Activated CD4-positive, alpha-beta T cell treated with anti-CD3 and anti-CD28 coated beads, Interleukin-2, amount 50 U/mL, for 48 hours (primary cell): ENCODE results near the gene NXN.
"Not testable (repeated sequence)": the region's sequence is repeated elsewhere in the genome, so short reads cannot be mapped to it uniquely, and the experiment has no call there.

Source experiments
- DNase-seq, 2 experiments: peaks; one replicate each; pipeline ENCODE4 v3.0.0-alpha.2; 2020

Gene NXN

GRCh38 chr17:791829-792228 is 187.7 kb downstream of the NXN start:
- no peak for DNase-seq

- not testable (repeated sequence) for DNase-seq
Observed at GRCh38 chr17:790874-791247, 188.7 kb downstream of the NXN start.

- DNase-seq: not testable (repeated sequence)
Observed at GRCh38 chr17:789931-790873, 189.4 kb downstream of the NXN start.

- DNase-seq: no peak
Observed at GRCh38 chr17:789160-789840, 190.3 kb downstream of the NXN start.

- no peak for DNase-seq
Observed at GRCh38 chr17:788551-788950, 191.0 kb downstream of the NXN start.

- no peak for DNase-seq
Observed at GRCh38 chr17:787641-788221, 191.8 kb downstream of the NXN start.

- DNase-seq: not testable (repeated sequence)
Observed at GRCh38 chr17:785901-786300, 193.7 kb downstream of the NXN start.

- peak; percentile 10 to 14 for DNase-seq
Observed at GRCh38 chr17:784143-784542, 195.4 kb downstream of the NXN start.

GRCh38 chr17:781805-782731 is 197.5 kb downstream of the NXN start, which contains the start of the genes GLOD4 and MRM3:
TSS of gene GLOD4 (minus strand) at chr17:782280. CDS start at chr17:782255, 25 bp downstream.
TSS of gene MRM3 (plus strand) at chr17:782353. CDS start at chr17:782379, 26 bp downstream.
- DNase-seq: peak; percentile 93 to 94

- no peak for DNase-seq
Observed at GRCh38 chr17:778096-778495, 201.5 kb downstream of the NXN start.

- DNase-seq: no peak
Observed at GRCh38 chr17:774313-774584, 205.3 kb downstream of the NXN start.

GRCh38 chr17:773467-774312 is 205.9 kb downstream of the NXN start:
- DNase-seq: peak; percentile 18 to 34

GRCh38 chr17:773016-773415 is 206.6 kb downstream of the NXN start:
- DNase-seq: no peak

GRCh38 chr17:767076-767475 is 212.5 kb downstream of the NXN start:
- DNase-seq: no peak

- no peak for DNase-seq
Observed at GRCh38 chr17:760371-760770, 219.2 kb downstream of the NXN start.

- DNase-seq: no peak
Observed at GRCh38 chr17:759964-760363, 219.6 kb downstream of the NXN start.

GRCh38 chr17:756010-756567 is 223.5 kb downstream of the NXN start:
- not testable (repeated sequence) for DNase-seq

GRCh38 chr17:755319-755961 is 224.1 kb downstream of the NXN start:
- DNase-seq: not testable (repeated sequence)

- no peak for DNase-seq
Observed at GRCh38 chr17:753418-753817, 226.2 kb downstream of the NXN start.

GRCh38 chr17:752620-753219 is 226.9 kb downstream of the NXN start:
- peak in 1 of 2 experiments; percentile 42 for DNase-seq
